Measurements from ENCODE around the gene PRM1. TPM values are rescaled to one million over a fixed set of nuclear protein-coding genes. Genes with fewer than 3 reads are reported as not detected.

PRM1 gene, protein sequence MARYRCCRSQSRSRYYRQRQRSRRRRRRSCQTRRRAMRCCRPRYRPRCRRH
- polyA plus RNA-seq (ENCODE audit: insufficient read length in 3 of 3): not detected
- long read RNA-seq, donor 1: 0 reads
- long read RNA-seq, donor 2: 0 reads
- long read RNA-seq, donor 3: 0 reads
- long read RNA-seq, donor 4: 0 reads
- long read RNA-seq, donor 5: 0 reads
- long read RNA-seq, donor 6: 0 reads
- long read RNA-seq, donor 7: 0 reads
- long read RNA-seq, donor 8: 0 reads
- long read RNA-seq, donor 9: 0 reads
- long read RNA-seq, donor 10: 0 reads
- long read RNA-seq, donor 11: 0 reads
- long read RNA-seq, donor 12: 0 reads
- long read RNA-seq, donor 13: 0 reads
- long read RNA-seq, donor 14: 0 reads
- long read RNA-seq, donor 15: 0 reads
- long read RNA-seq, donor 16: 0 reads

DNA sequence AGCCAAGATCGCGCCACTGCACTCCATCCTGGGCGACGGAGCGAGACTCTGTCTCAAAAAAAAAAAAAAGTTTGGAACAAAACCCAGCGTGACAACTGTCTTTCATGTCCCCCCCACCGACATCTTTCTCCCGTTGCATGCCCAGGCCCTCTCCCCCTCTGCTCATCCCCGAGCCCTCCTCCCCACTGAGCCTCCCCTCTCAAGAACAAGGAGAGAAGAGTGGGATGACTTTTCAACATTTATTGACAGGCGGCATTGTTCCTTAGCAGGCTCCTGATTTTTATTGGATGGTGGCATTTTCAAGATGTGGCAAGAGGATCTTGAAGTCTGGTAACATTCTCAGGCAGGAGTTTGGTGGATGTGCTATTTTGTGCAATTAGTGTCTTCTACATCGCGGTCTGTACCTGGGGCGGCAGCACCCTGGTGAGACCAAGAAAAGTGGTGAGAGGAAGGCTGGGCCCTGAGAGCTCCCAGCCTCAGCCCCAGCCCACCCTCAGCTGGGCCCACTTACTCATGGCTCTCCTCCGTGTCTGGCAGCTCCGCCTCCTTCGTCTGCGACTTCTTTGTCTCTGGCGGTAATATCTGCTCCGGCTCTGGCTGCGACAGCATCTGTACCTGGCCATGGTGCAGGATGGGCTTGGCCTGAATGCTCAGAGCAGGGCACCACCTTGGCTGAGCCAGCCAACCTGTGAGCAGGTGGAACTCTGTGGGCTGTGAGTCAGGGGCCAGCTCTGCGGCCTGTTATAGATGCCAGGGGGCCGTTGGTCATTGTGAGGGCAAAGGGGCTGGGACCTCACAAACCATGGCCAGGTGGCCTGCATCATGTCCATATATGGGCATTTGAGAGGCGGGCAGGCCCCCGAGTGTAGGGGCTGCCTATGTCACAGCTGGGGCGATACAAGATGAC, at the start of gene PRM1:
Gene PRM1 (minus strand): TSS at position 715 of the 907 bp plus-strand sequence. CDS start 92 bp downstream, at position 623.
- no peak for DNase-seq

DNA sequence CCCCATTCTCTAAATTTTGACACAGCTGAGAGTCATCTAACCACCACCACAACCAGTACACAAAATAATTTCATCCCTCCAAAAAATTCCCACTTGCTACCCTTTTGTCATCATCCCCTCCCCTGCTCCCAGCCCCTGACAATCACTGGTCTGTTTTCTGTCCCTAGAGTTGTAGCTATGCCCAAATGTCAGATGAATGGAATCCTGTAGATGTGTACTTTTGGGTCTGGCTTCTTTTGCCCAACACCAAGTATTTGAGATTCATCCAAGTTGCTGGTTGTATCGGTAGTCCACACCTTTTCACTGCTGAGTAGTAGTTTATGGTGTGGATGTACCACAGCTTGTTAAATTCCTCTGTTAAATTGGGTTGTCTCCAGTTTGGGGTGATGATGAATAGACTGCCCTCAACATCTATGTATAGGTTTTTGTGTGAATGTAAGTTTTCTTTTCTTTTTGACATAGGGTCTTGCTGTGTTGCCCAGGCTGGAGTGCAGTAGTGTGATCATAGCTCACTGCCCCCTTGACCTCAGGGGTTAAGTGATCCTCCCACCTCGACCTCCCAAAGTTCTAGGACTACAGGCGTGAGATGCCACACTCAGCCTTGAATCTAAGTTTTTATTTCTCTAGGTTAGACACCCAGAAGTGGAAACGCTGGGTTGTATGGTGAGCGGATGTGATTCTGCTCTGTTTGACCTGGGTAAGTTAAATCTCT, 49.6 kb upstream of the PRM1 start:
- no peak for DNase-seq

DNA sequence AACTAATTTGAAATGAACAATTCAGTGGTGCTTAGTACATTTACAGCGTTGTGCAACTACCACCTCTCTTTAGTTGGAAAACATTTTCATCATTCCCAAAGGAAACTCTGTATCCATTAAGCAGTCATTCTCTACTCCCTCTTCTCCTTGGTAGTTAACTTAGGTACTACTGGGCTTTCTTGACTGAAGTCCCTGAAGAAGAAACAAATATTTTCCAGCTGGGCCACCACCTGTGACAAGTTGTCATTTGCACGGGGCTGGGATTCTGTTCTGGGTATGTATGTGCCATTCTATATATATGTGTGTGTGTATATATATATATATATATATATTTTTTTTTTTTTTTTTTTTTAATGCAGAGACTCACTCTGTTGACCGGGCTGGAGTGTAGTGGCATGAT, 48.8 kb upstream of the PRM1 start:
- DNase-seq: no peak

DNA sequence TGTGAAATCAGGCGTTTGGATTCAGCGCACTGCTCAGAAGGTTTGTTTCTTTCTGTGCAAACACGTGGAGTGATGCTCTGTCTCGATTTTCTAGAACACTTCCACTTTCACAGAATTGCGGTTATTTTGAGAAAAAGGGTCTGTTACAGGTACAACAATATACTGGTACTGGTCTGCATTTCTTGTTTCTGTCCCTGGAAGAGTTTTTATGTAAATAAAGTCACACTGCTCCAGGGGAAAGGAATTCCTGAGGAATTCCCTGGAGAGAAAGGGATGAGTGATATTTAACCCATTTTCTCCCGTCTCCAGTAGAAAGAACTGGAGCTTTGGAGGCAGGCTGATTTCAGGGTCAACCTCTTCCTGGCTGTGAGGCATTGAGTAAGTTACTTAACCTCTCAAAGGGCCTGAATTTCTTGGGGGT, 48.0 kb upstream of the PRM1 start:
- no peak for DNase-seq

DNA sequence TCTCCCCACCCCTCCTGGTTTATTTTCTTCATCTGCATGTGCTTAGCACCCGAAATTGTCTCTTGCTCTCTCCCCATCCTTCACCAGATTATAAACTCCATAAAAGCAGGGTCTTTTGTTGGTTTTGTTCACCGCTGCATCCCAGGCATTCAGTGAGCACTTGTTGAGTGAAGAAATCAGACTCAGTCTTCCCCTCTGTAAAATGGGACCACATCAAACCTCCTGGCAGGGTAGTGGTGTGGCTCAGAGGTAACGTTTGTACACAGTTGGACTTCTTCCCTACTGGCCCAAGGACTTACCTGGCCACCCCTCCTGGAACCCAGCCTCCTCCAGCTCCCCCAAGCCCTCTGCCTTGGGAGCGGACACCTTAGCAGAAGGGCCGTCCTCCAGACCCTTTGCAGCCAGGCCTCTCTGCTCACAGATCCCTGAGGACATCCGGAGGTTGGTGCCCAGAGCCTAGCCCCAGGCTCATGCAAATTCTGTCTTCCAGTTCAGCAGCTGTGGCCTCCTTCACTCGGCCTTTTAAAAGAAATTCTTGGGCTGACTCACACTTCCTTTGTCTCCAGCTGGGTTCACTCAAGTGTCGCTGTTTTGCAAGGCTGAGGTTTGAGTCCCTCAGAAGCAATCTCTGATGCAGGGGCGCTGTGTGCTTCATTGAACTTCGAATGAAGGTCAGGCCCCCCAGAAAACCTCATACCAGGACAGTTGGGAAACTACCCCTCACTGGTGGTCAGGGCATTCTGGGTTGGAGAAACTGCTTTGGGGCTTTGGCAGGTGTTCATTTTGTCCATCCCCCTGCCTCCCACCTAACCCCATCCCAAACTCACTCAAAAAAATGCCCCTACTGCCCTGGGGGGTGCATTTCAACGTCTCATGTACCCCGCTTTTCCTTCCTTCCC, 47.3 kb upstream of the PRM1 start:
- peak; percentile 94 for DNase-seq

DNA sequence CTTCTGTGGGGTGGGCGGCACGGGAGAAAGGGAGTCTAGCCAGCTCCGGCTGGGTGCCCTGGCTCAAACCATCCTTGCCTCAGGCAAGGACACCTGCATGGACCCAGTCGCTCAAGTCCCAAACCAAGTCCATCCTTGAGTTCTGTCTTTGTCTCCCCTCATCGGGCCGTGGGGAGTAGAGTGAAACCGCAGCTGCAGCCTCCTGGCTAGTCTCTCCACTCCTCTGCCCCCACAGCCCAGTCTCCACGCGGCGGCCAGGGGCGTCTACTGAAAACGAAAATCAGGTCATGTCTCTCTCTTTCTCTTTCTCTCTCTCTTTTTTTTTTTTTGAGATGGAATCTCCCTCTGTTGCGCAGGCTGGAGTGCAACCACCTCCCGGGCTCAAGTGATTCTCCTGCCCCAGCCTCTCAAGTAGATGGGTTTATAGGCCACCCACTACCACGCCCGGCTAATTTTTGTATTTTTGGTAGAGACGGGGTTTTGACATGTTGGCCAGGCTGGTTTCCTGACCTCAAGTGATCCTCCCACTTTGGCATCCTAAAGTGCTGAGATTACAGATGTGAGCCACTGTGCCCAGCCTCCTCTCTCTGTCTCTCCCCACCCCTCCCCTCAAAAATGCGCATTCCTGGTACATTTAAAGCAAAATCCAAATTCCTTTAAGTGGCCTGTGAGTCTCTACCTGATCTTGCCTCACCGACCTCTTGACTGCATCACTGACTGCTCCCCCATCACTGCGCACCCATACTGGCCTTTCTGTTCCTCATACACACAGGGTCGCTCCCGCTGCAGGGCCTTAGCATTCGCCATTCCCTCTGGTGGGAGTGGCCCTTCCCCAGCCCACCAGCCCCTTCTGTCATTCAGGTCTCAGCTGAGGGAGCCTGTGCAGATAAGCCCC, 46.4 kb upstream of the PRM1 start:
- no peak for DNase-seq

DNA sequence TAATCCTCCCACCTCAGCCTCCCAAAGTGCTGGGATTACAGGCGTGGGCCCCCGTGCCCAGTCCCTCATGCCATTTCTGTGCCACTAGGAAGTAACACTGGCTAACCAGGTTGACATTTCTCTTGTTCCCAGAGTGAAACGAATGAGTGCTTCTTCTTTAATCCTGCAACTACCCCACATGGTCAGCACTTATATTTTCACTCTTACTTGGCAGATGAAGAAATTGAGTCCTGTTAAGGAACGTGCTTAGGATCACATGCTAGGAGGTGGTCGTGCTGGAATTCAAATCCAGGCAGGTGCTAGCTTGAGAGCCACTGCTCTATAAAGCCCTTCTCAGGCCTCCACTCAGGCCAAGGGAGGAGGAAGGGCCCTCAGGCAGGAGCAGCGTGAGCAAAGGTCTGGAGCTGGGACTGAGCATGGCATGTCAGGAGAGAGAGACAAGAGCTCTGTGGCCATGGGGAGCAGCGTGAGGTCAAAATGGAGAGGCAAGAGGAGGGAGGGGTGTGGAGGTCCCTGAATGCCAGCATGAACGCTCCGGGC, 45.7 kb upstream of the PRM1 start:
- no peak for DNase-seq

DNA sequence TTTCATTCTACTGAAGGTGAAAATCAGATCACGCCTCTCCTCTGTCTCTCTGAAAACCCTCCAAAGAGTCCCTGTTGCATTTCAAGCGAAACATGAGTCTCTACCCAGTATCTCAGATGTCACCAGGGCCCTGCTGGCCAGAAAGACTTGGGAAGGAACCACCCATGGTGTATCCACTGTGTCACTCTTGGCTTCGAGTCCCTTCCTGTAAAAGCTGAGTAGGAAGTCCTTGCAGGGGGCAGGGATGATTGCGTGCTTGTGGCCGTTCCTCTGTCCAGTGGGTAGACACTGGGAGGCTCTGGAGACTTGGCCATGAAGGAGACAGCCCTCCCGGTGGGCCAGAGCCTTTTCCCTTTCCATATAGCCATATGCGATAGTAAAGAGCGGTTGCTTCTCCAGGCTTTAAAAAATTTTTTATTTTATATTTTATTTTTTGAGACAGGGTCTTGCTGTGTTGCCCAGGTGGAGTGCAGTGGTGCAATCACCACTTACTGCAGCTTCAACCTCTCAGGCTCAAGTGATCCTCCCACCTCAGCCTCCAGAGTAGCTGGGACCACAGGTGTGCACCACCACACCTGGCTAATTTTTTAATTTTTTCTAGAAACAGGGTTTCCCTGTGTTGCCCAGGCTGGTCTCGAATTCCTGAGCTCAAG, 45.1 kb upstream of the PRM1 start:
- no peak for DNase-seq

DNA sequence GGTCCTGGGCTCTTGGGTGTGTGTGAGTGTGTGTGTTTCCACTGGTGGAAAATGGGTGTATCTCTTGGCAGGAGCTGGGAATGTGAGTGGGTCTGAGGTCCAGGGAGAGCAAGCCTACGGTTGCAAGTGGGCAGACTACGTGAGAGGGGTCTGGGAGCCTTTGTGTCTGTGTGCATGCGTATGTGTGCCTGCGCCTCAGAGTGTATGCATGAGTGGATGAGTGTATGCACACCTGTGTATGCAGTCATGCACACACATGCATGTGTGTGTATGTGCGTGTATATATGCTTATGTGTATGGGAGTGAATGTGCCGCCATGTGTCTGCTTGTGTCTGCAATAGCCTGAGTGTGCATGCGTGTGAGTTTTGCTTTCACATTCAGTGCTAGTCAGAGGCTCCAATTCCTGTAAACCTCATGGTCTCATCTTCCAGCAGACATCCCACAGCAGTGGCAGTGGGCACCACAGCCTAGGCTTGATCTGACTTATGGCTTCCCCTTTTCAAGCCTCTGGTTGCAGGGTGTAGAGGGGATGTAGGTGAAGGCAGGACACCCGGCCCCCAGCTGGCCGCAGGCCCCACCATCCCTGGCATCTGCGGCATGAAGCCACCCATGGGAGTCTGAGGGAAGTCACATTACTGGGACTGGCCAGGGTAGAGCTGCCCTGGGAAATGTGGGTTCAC, 44.4 kb upstream of the PRM1 start:
- DNase-seq: no peak

DNA sequence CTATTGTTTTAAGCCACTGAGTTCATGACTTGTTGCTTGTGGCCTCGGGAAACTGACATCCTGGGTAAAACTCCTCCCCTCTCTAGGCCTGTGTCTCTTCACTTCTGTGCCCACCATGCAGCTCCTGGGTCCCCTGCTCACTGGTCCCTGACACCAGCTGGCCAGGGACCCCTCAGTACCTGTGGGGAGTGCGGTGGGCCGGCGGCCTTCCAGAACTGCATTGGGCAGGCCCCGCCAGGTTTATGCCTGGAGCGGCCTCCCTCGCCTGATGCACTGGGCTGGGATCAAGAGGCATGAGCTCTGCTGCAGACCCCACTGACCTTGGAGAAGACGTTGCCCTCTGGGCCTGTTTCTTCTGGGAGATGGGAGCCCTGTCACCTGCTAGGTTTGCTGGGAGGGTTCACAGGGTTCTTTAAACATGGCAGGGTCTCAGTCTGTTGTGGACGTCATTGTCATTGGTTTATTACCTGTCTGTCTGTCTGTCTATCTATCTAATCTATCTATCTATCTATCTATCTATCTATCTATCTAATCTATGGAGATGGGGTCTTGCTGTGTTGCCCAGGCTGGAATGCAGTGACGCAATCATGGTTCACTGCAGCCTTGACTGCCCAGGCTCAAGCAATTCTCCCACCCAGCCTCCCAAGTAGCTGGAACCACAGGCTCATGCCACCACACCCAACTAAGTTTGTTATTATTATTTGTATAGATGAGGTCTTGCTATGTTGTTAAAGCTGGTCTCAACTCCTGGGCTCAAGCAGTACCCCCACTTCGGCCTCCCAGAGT, 42.6 kb upstream of the PRM1 start:
- no peak for DNase-seq

DNA sequence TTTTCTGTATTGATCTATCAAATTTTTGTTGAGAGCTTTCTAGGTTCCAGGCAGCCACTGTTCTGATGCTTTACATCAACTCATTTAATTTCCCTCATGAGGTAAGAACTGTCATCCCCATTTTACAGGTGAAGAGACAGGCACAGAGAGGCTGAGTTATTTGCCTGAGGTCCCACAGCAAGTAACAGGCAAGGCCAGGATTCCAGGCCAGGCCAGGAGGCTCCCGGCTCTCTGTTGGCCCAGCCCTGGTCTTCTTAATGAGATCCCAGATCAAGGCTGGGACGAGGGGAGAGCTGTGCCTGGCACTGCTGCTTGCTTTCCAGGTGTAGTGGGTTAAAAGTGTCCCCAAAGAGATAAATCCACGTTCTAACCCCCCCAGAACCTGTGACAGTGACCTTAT, 41.7 kb upstream of the PRM1 start:
- DNase-seq: no peak

DNA sequence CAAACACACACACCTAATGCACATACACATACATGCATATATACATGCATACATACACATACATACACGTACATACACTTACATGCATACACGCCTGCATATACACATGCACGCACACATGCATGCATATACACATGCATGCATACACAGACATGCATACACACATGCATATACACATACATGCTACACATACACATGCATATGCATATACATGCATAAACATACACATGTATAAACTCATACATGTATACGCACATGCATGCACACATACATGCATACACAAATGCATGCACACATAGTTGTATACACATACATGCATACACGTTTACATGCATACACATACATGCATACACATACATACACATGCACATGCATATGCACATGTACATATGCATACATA, 40.5 kb upstream of the PRM1 start:
- DNase-seq: no peak

DNA sequence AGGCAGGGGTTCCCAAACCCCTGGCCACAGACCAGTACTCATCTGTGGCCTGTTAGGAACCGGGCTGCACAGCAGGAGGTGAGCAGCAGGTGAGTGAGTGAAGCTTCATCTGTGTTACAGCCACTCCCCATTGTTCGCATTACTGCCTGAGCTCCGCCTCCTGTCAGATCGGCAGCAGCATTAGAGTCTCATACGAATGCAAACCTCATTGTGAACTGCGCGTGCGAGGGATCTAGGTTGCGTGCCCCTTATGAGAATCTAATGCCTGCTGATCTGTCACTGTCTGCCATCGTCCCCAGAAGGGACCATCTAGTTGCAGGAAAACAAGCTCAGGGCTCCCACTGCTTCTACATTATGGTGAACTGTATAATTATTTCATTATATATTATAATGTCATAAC, 39.0 kb upstream of the PRM1 start:
- no peak for DNase-seq

DNA sequence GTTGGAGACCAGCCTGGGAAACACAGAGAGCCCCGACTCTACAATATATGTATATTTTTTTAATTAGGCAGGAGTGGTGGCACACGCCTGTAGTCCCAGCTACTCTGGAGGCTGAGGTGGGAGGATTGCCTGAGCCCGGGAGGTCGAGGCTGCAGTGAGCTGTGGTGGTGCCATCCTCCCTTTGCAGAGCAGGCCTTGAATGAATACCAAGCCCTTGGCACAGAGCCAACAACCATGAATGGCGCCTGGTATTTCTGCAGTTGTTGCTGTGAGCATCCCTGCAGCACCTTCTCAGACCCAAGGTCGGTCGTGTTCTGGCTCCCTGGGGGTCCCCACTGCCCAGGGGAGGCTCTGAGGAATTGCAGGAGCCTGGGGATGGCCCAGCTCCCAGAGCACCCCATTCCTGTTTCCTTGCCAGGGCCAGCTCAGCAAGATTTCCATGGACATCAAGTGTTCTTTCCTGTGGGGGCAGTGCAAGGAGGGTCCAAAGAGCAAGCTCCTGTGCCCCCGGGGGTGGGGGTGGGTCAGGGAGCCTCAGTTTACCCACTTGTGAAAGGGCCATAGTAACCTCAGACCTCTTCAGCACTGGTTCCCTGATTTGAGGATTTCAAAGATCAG, 38.5 kb upstream of the PRM1 start:
- DNase-seq: no peak

DNA sequence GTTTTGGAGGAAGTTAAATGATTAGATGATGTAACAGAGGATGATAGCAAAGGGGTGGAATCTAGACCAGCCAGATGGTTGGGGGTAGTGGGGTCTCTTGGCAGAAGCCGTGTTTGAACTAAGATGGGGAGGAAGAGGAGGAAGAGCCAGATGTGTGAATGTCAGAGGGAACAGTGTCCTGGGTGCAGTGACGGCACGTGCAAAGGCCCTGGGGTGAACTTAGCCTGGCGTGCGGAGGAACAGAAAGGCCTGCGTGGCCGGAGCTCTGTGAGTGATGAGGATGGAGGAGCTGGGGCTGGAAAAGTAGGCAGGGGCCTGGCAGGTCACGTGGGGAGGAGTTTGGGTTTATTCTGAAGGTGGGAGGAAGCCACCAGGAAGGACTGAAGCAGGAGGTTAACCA, 37.7 kb upstream of the PRM1 start:
- DNase-seq: no peak

DNA sequence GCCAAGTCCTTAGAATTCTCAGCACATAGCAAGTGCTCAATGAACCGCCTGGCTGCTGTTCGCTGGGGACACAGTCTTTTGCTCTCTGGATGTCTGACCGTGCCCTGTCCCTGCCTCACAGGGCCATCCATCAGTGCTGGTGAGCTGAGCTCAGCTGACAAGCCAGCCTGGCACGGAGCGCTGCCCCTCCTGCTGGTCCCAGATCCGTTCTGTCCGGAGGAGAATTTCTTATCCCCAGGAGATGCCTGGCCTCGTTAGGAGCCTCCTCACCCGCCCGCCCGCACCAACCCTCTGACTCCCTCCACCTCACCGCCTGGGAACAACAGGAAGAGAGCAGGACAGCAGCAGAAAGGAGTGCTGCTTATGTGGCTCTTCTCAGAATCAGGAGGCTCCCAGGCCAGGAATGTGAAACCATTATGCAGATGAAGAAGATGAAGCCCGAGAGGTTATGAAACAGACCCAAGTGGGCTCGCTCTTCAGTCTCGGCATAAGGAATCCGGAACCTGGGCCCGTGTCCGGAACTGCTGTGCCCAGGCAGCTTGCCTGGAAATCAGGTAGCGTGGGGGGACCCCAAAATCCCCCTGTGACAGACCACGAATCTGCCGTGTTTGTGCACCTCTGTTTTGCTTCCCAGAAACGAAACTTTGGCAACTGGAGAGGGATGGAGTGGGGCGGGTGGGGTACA, 35.3 kb upstream of the PRM1 start:
- DNase-seq: no peak

DNA sequence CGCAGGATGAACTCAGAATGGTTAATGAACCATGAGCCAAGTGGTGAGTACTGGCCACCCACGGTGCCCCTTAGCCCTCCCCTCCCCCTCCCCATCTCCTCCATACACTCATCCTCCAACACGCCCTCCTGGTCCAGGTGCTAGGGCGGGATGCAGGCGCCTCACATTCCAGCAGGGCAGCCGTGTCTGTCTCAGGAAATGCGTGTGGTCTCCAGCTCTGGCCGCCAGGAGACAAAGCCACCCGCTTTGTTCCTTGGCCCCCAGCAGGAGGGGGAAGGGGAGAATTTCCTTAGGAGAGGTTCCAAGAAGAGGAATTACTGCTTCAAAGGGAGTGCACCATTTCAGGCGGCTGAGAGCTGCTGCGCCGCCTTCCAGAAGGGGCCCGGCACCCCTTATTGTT, 34.4 kb upstream of the PRM1 start:
- DNase-seq: peak; percentile 89
